ENCODE results near the gene PHYKPL.

Gene PHYKPL

DNA sequence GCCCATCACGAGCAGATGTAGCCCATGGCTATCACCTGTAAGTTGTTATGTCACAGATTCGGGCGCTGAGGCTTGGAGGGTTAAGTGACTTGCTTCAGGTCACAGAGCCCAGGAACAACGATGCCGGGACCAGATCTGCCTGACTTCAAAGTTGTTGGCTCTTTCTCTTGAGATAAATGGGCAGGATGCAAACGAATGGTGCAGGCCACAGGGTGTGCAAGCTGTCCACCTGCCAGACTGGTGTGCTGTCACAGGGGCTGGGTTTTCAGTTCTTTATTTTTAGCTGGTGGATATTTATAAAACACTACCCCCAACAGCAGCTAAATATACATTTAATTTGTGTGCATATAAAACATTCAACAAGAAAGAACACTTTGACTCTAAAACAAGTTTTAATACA, 17.7 kb upstream of the PHYKPL start:
- no peak for TF ChIP-seq TAF1 (IDR thresholded peaks at IDR 0.05; ENCODE audit: borderline replicate concordance, insufficient read depth, low read length)
- TF ChIP-seq POLR2AphosphoS5 (IDR thresholded peaks at IDR 0.05; ENCODE audit: low read depth, low read length): no peak
- no peak for TF ChIP-seq FOXP2 (optimal IDR thresholded peaks at IDR 0.05; ENCODE audit: borderline replicate concordance, extremely low read depth, extremely low read length, insufficient read depth)
- no peak for TF ChIP-seq REST (IDR thresholded peaks at IDR 0.05; ENCODE audit: insufficient read depth in 1 of 2, low read depth in 2 of 2, low read length in 2 of 2)
- TF ChIP-seq SIN3A (IDR thresholded peaks at IDR 0.05; ENCODE audit: borderline replicate concordance, insufficient read depth, low read length): no peak

DNA sequence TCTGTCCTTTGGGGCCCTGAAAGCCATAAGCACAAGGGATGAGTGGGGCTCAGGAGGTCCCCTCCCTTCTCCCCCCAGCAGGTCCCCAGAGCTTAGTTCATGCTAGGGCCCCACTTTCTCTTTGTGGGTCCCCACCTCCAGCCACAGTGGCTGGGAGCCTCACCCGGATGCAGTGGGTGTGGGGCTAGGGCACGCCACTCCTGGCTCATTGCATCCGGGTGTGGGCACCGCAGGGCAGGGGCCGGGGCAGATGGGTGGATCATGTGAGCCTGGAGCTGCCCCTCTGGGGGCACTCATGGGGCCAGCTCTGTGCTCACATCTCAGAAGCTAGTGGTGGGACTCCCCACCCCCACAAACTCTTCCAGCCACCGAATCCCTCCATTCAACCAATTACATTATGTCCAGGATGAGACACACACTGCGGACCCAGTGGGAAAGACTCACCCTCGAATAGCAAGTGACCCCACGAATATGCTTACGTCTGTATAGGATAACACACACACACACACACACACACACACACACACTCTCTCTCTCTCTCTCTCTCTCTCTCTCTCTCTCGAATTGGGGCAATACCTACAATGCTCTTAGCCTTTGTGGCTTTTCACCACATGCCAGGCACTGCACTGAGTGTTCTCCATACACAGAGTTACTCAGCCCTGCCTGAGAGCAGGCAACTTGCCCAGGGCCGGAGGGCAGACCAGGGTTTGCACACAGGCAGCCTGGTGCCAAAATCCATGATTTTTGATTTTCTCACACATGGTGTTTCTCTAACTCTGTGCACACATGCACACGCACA, 16.8 kb upstream of the PHYKPL start:
- TF ChIP-seq TAF1 (IDR thresholded peaks at IDR 0.05; ENCODE audit: borderline replicate concordance, insufficient read depth, low read length) (no peak), REST (IDR thresholded peaks at IDR 0.05; ENCODE audit: insufficient read depth in 1 of 2, low read depth in 2 of 2, low read length in 2 of 2) (no peak), FOXP2 (optimal IDR thresholded peaks at IDR 0.05; ENCODE audit: borderline replicate concordance, extremely low read depth, extremely low read length, insufficient read depth) (no peak), POLR2AphosphoS5 (IDR thresholded peaks at IDR 0.05; ENCODE audit: low read depth, low read length) (no peak), SIN3A (IDR thresholded peaks at IDR 0.05; ENCODE audit: borderline replicate concordance, insufficient read depth, low read length) (no peak)

DNA sequence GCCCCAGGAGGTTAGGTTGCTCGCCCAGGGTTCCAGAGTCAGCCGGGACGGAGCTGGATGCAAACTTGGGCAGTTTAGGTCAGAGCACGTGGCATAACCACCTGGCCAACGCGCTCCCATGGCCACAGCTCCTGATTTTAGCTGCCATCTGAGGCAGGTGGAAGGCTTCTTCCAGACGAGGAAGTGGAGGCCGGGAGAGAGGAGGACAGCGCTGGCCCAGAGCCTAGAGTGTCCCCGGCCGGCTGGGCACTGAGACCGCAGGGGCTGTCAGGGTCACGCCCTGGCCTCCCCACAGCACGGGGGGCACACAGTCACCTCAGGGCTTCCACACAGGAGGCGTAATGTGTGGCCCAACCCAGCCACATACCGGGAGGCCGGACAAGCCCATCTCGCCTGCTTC, 16.1 kb upstream of the PHYKPL start:
- no peak for TF ChIP-seq FOXP2 (optimal IDR thresholded peaks at IDR 0.05; ENCODE audit: borderline replicate concordance, extremely low read depth, extremely low read length, insufficient read depth)
- no peak for TF ChIP-seq SIN3A (IDR thresholded peaks at IDR 0.05; ENCODE audit: borderline replicate concordance, insufficient read depth, low read length)
- TF ChIP-seq TAF1 (IDR thresholded peaks at IDR 0.05; ENCODE audit: borderline replicate concordance, insufficient read depth, low read length): no peak
- no peak for TF ChIP-seq REST (IDR thresholded peaks at IDR 0.05; ENCODE audit: insufficient read depth in 1 of 2, low read depth in 2 of 2, low read length in 2 of 2)
- no peak for TF ChIP-seq POLR2AphosphoS5 (IDR thresholded peaks at IDR 0.05; ENCODE audit: low read depth, low read length)

GRCh38 chr5:178247481-178248456, 15.2 kb upstream of the PHYKPL start:
- TF ChIP-seq FOXP2 (optimal IDR thresholded peaks at IDR 0.05; ENCODE audit: borderline replicate concordance, extremely low read depth, extremely low read length, insufficient read depth) (no peak), SIN3A (IDR thresholded peaks at IDR 0.05; ENCODE audit: borderline replicate concordance, insufficient read depth, low read length) (no peak), REST (IDR thresholded peaks at IDR 0.05; ENCODE audit: insufficient read depth in 1 of 2, low read depth in 2 of 2, low read length in 2 of 2) (no peak), POLR2AphosphoS5 (IDR thresholded peaks at IDR 0.05; ENCODE audit: low read depth, low read length) (no peak), TAF1 (IDR thresholded peaks at IDR 0.05; ENCODE audit: borderline replicate concordance, insufficient read depth, low read length) (no peak)

Data from PFSK-1 (cell line).